OCI-LY7 (cell line): ENCODE results near the gene MAP3K6. TPM values are rescaled to one million over a fixed set of nuclear protein-coding genes. Genes with fewer than 3 reads are reported as not detected.

Experiments used
- BruUV-seq: library from RNA; stranded (reverse); fragments of 400-500 nt; replicated peaks from 2 replicates; lab custom pipeline; 2021; lab: Mats Ljungman, UMichigan
- CTCF ChIA-PET: fragments of 300-600 bp; sonication (Branson Sonifier 250); formaldehyde crosslinking; loops from one replicate; lab custom pipeline; 2022; ENCODE audit warnings: antibody characterized with exemption; ENCODE audit not compliant: unreplicated experiment; lab: Charles Lee
- POLR2A ChIA-PET: fragments of 300-600 bp; sonication (Branson Sonifier 250); formaldehyde crosslinking; loops from one replicate; lab custom pipeline; 2022; ENCODE audit warnings: antibody characterized with exemption; lab: Charles Lee
- DNase-seq: peaks from one replicate; pipeline ENCODE4 v3.0.0-alpha.2; 2015; ENCODE audit warnings: low spot score
- H2AFZ ChIP-seq: fragments of 200-600 bp; sonication (generic), shearing (Covaris generic); 2 replicates; pipeline ENCODE4 v1.6.1; 2014; ENCODE audit warnings: mild to moderate bottlenecking, antibody characterized with exemption, low read length, moderate library complexity
- H3K27ac ChIP-seq: fragments of 200-600 bp; sonication (generic); 2 replicates; pipeline ENCODE4 v1.5.1; 2014; ENCODE audit warnings: mixed run types, low read depth, mild to moderate bottlenecking, moderate library complexity, low read length, inconsistent platforms; ENCODE audit not compliant: poor library complexity, severe bottlenecking
- H3K36me3 ChIP-seq: fragments of 200-600 bp; sonication (generic); 2 replicates; pipeline ENCODE4 v1.6.1; 2014; ENCODE audit warnings: mild to moderate bottlenecking, antibody characterized with exemption, low read length, moderate library complexity, mixed read lengths; ENCODE audit not compliant: insufficient read depth
- H3K4me1 ChIP-seq: fragments of 200-600 bp; sonication (generic); 2 replicates; pipeline ENCODE4 v1.5.1; 2014; ENCODE audit warnings: mild to moderate bottlenecking, low read length; ENCODE audit not compliant: insufficient read depth, poor library complexity, severe bottlenecking
- H3K4me2 ChIP-seq: fragments of 200-600 bp; sonication (generic); 2 replicates; pipeline ENCODE4 v1.6.1; 2014; ENCODE audit warnings: mild to moderate bottlenecking, low read length
- H3K4me3 ChIP-seq: fragments of 200-600 bp; sonication (generic); 2 replicates; pipeline ENCODE4 v1.5.1; 2014; ENCODE audit warnings: mild to moderate bottlenecking, low read depth, low read length; ENCODE audit not compliant: poor library complexity, severe bottlenecking
- H3K79me2 ChIP-seq: fragments of 200-600 bp; sonication (generic); 2 replicates; pipeline ENCODE4 v1.6.1; 2016; ENCODE audit warnings: low read depth, mild to moderate bottlenecking, low read length, moderate library complexity, mixed read lengths; ENCODE audit not compliant: insufficient read depth
- H3K9me2 ChIP-seq: fragments of 200-600 bp; sonication (generic); 2 replicates; pipeline ENCODE4 v1.6.1; 2016; ENCODE audit warnings: mild to moderate bottlenecking, low read length, mixed read lengths; ENCODE audit not compliant: insufficient read depth
- H3K9me3 ChIP-seq: fragments of 200-600 bp; sonication (generic); 2 replicates; pipeline ENCODE4 v1.6.1; 2014; ENCODE audit warnings: mild to moderate bottlenecking, mixed run types, low read length, mixed read lengths
- H4K20me1 ChIP-seq: fragments of 200-600 bp; sonication (generic); 2 replicates; pipeline ENCODE4 v1.6.1; 2014; ENCODE audit warnings: mild to moderate bottlenecking, antibody characterized with exemption, low read length, moderate library complexity, mixed read lengths; ENCODE audit not compliant: insufficient read depth
- EZH2phosphoT487 ChIP-seq: fragments of 200-600 bp; sonication (generic); IDR thresholded peaks from 2 replicates; pipeline ENCODE4 v1.6.1; 2018; ENCODE audit warnings: low read depth, borderline replicate concordance, mild to moderate bottlenecking, mixed run types, antibody characterized with exemption, low read length, moderate library complexity, mixed read lengths
- intact Hi-C: fragments of 100-400 bp; cut with micrococcal nuclease; formaldehyde crosslinking; loops from one replicate; pipeline ENCODE4 v1.10.0; 2022; ENCODE audit not compliant: unreplicated experiment
- total RNA-seq, 2 experiments: library from RNA; depleted of rRNA in 1 of 2; stranded (reverse); fragments of >200 nt in 1 of 2; shearing (Covaris generic) in 1 of 2; gene quantifications; 2 replicates each; pipeline ENCODE4 v1.2.3, GENCODE V29; 2014 to 2022
- TF ChIP-seq, protein P1 (sequence below): fragments of 200-600 bp; sonication (generic); conservative IDR thresholded peaks from 2 replicates; pipeline ENCODE4 v1.5.1; 2014; ENCODE audit warnings: mild to moderate bottlenecking, antibody characterized with exemption, low read length, moderate library complexity, mixed read lengths

MAP3K6 gene
- total RNA-seq, 2 experiments from 2014 or later: 5.9 to 8.0 TPM

GRCh38 chr1:27356277-27356618 lies 10.5 kb downstream of the MAP3K6 start:
- Histone ChIP-seq H3K4me1 (peaks cover 26% of the 10 kb centered on the region), H3K4me2 (peak overlapping the region; percentile 84), H2AFZ (no peak overlapping the region), H4K20me1 (no peaks in the 10 kb centered on the region), H3K36me3 (no peaks in the 10 kb centered on the region), H3K9me2 (no peaks in the 10 kb centered on the region), H3K79me2 (no peaks in the 10 kb centered on the region), H3K9me3 (no peaks in the 10 kb centered on the region), H3K27ac (no peak overlapping the region), H3K4me3 (peak overlapping the region; percentile 65)
- CTCF ChIA-PET: interaction anchor here (1.0 to 1.6 kb wide), 2 partner anchors 43 to 60 kb away, joined by 3 to 5 read pairs; no protein-coding TSS in a partner anchor
- BruUV-seq: no TSS peak
- no peak for DNase-seq
- intact Hi-C loops: loop anchor here (10.0 kb wide), 1 partner anchor 51 kb away; no protein-coding TSS in a partner anchor
- POLR2A ChIA-PET: no interaction called here
- TF ChIP-seq, protein P1, sequence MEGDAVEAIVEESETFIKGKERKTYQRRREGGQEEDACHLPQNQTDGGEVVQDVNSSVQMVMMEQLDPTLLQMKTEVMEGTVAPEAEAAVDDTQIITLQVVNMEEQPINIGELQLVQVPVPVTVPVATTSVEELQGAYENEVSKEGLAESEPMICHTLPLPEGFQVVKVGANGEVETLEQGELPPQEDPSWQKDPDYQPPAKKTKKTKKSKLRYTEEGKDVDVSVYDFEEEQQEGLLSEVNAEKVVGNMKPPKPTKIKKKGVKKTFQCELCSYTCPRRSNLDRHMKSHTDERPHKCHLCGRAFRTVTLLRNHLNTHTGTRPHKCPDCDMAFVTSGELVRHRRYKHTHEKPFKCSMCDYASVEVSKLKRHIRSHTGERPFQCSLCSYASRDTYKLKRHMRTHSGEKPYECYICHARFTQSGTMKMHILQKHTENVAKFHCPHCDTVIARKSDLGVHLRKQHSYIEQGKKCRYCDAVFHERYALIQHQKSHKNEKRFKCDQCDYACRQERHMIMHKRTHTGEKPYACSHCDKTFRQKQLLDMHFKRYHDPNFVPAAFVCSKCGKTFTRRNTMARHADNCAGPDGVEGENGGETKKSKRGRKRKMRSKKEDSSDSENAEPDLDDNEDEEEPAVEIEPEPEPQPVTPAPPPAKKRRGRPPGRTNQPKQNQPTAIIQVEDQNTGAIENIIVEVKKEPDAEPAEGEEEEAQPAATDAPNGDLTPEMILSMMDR: no peak
- no peak for TF ChIP-seq EZH2phosphoT487

GRCh38 chr1:27355683-27356082 lies 11.1 kb downstream of the MAP3K6 start:
- H3K79me2 ChIP-seq: no peaks in the 10 kb centered on the region
- no peaks in the 10 kb centered on the region for H4K20me1 ChIP-seq
- no peak for DNase-seq
- no peaks in the 10 kb centered on the region for H3K9me3 ChIP-seq
- intact Hi-C loops: loop anchor here (10.0 kb wide), 1 partner anchor 51 kb away; no protein-coding TSS in a partner anchor
- peaks cover 26% of the 10 kb centered on the region for H3K4me1 ChIP-seq
- no peak overlapping the region for H3K27ac ChIP-seq
- H3K4me3 ChIP-seq: no peak overlapping the region
- ChIA-PET POLR2A (interaction anchor here (0.9 kb wide), 1 partner anchor 249 kb away, joined by 4 read pairs; the partner anchor contains the start of gene AHDC1), CTCF (no interaction called here)
- no peak overlapping the region for H2AFZ ChIP-seq
- H3K36me3 ChIP-seq: no peaks in the 10 kb centered on the region
- no peaks in the 10 kb centered on the region for H3K9me2 ChIP-seq
- no peak for TF ChIP-seq EZH2phosphoT487
- TF ChIP-seq, protein P1: no peak
- no TSS peak for BruUV-seq
- no peak overlapping the region for H3K4me2 ChIP-seq

GRCh38 chr1:27353629-27354028 lies 13.1 kb downstream of the MAP3K6 start:
- peaks cover 31% of the 10 kb centered on the region for H3K4me1 ChIP-seq
- no peak overlapping the region for H3K27ac ChIP-seq
- no peak overlapping the region for H3K4me3 ChIP-seq
- H3K4me2 ChIP-seq: no peak overlapping the region
- BruUV-seq: no TSS peak
- TF ChIP-seq, protein P1: no peak
- no peak for TF ChIP-seq EZH2phosphoT487
- H3K9me3 ChIP-seq: no peaks in the 10 kb centered on the region
- intact Hi-C loops: loop anchor here (10.0 kb wide), 1 partner anchor 49 kb away; no protein-coding TSS in a partner anchor
- H3K79me2 ChIP-seq: no peaks in the 10 kb centered on the region
- POLR2A ChIA-PET: no interaction called here
- H4K20me1 ChIP-seq: no peaks in the 10 kb centered on the region
- no peak overlapping the region for H2AFZ ChIP-seq
- no peak for DNase-seq
- CTCF ChIA-PET: no interaction called here
- no peaks in the 10 kb centered on the region for H3K9me2 ChIP-seq
- no peaks in the 10 kb centered on the region for H3K36me3 ChIP-seq
